Activated T-cell treated with anti-CD3 and anti-CD28 coated beads for 24 hours (primary cell): ENCODE results near the gene TTYH2.
A peak's percentile ranks its signal among the peaks of the same experiment; 100 is the strongest.

ENCODE experiments used
- DNase-seq: peaks from one replicate; pipeline ENCODE4 v3.0.0-alpha.2; 2020; ENCODE audit warnings: low read depth

The TTYH2 gene

DNA sequence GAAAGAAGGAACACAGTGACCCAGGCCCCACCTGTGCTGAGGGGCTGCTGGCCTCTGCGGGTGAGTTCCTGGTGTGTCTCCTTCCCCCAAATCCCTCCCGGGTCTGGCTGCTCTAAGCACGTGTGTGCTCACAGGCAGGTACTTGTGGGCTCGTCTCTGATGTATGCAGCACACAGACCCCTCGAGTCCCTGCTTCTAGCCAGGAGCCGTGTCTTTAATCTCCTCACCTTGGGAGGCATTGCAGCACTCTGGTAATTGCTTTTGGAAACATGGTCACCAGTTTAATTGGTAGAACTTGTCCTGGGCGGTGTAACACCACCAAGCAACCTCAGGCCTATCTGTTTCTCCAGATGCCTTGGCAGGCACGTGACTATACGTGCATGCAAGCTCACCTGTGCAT, 18.7 kb upstream of the TTYH2 start:
- no peak for DNase-seq

DNA sequence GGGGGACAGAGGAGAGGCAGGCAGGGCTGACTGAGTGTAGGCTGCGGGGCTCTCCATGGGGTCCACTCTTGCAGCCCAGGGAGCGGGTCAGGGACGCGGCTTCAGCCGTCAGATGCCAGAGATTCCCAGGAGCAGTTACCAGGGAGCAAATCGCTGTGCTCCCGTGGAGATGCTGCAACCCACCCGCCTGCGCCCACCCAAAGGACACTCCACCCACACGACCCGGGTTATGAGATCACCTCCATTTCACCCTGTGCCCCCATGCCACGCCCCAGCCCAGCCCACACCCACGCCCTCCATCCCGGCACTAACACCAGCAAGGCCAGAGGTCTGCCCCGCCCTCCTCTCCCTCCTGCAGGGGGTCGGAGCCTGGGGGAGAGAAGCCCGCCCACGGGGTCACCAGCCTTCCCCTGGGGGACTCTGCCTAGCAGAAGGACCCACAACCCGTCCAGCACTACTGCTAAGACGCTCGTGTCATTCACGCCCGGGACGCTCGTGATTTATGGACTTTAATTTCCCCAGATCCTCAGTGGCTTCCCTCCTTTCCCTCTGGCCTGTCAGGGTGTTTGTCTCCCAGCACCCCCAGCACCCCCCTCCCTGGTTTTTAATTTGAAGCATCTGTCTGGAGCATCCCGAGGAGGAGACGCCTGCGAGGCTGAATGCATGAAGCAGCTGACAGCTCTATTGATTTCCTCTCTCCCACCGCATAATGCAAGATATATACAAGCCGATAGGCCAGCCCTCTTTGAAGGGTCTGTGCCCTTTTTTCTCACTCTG, 16.6 kb upstream of the TTYH2 start:
- DNase-seq, result no peak

DNA sequence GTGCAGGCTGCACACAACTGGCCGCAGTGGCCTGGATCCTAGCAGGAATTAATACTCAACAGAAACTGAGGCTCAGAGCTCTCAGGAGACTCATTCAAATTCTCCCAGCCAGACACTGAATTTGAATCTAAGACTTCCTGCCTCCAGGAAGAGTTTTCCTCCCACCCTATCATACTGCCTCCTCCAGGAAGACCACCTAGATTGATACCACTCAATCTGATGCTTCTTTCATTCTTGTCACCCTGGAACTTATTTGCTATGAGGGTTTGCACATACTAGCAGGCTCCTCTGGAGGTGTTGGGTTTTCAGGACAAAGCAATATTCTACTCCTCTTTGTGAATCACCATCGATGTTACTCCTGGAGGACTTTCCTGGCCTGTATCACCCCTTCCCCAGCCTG, 15.6 kb upstream of the TTYH2 start:
- no peak for DNase-seq

DNA sequence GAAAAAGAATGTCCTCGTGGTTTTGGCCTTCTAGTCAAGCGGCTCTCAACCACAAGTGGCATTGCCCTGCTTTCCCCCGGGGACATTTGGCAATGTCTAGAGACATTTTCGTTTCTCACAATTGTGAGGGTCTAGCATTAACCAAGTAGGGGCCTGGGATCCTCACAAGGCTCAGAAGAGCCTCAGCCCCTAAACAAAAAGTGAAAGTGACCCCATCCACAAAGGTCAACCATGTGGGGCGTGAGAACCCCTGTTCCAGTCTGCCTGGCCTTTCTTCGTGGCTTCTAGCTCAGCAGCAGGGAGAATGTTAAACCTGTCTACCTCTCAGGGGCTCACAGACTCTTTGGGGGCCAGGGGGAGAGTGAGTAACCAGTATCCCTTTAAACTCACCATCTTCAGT, 14.7 kb upstream of the TTYH2 start:
- no peak for DNase-seq

DNA sequence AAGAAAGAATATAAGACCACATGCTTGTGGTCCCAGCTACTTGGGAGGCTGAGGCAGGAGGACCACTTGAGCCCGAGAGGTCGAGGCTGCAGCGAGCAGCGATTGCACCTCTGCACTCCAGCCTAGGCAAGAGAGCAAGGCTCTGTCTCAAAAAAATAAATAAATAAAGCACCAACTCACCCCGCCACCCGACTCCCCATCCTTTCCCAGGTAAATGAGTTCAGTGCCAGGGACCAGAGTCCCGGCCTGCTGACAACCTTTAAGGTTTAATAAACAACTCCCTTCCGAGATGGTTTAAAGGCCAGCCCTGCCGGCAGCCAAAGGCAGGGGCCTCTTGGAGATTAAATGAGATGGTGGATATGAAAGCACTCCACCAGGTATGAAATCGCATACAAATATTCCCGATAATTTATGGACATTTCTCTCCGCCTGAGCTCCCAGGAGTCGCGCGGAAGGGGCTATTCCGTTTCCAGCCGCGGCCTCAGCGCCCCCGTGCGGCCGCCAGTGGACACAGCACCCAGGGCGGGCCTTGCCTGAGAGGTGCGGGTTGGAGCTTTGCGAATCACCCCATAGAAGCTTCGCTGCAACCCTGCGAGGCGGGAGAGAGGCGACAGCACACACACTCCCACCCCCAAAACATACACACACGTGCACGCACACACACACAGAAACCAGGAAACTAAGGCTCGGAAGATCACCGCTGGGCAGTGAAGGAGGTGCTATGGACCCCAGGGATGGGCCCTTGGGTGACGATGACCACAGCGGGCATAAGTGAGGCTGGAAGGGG, 13.9 kb upstream of the TTYH2 start:
- DNase-seq, result peak; percentile 62

DNA sequence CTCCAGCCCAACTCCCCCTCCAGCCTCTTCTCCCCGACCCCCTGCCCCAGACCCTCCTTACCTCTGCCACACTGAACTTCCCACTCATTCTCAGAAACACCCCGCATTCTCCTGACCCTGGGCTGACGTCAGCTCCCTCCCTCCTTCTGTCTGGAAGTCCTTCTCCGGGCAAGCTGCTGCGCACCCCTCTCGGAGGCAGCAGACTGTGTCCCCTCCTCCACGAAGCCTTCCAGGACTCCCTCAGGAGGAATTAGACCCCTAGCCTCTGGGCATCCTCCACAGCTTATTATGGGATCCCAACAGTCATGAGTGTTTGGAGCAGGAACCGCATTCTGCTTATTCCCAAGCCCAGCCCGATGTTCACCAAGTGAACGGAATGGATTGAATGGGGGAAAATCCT, 13.3 kb upstream of the TTYH2 start:
- DNase-seq, result no peak

DNA sequence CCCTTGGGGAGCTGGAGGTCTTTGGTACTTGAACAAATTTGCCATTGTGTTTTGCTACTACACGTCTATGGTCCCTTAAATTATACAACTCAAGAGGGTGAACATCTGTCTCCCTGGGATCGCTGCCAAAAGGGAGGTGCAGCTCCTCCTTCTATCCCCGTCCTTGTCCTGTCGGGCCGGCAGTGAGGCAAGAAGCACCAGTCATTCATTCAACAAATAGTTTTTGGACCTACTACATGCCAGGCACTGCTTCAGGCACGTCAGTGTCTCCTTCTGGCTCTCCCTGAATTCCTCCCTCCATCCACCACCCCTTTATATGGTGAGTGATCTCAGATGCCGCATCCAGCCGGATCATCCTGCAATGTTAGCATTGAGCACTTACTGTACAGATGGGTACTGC, 12.1 kb upstream of the TTYH2 start:
- DNase-seq, result no peak

DNA sequence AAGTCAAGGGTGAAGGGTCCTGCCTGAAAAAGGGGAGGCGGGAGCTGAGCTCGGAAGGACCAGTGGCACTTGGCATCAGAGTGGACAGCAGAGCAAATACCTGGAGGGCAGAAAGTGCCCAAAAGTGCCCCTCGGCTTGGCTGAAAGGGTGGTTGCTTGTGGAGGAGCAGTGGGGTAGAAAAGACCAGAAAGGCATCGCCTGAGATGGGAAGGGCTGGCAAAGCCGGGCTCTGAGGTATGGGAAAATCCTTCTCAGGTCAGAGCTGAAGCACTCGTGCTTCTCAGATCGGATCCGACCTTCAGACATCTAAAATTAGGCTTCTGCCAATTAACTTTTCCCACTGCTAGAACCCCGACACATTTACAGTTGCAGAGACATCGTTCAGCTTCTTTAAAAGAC, 11.4 kb upstream of the TTYH2 start:
- DNase-seq, result no peak

DNA sequence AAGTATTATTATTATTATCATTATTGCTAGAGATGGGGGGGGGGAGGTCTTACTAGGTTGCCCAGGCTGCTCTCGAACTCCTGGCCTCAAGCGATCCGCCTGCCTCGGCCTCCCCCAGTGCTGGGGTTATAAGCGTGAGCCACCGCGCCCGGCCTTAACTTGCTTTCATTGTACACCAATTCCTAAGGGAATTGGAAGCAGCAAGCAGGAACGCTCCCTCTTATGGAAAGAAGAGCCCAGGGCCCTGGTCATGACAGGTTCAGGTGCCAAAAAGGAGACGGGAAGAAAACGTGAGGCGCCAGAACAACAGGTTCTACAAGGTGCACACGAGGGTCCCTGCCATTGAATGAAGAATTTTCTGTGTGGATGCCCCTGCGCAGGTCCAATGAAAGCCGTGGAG, 10.4 kb upstream of the TTYH2 start:
- DNase-seq, result no peak

DNA sequence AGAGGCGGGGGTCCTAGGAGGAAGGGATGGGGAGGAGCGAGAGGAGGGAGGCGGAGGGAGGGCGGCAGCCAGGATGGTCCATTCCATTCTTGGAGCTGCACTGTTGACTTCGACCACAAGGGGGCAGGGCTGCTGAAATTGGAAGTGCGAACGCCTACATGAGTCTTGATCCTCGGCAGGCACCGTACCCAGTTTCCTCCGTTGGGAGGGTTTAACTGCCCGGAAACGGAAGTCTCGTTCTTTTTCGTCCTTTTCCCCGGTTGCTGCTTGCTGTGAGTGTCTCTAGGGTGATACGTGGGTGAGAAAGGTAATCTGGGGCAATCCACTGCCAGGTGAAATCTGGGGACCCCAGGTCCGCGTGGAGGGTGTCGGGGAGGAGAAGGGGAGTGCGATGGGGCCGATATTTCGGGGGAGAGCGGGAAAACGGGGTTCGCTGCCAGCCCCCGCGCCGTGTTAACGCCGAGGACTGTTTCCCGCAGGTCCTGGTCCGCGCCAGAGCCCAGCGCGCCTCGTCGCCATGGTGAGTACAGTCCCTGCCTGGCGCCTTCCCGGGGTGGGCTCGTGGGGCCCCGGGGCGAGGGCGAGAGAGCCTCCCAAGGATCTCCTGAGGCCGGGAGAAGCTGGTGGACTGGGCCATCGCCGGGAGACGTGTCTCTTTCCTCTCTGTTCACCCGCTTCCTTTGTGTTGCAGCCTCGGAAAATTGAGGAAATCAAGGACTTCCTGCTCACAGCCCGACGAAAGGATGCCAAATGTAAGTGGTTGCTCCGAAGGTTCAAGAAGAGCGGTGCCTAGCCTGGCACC, 9.7 kb upstream of the TTYH2 start, which contains the start of gene RPL38:
Gene RPL38 (plus strand): TSS at position 240 of the 802 bp plus-strand sequence. CDS start 278 bp downstream, at position 518.
- peak; percentile 95 for DNase-seq

DNA sequence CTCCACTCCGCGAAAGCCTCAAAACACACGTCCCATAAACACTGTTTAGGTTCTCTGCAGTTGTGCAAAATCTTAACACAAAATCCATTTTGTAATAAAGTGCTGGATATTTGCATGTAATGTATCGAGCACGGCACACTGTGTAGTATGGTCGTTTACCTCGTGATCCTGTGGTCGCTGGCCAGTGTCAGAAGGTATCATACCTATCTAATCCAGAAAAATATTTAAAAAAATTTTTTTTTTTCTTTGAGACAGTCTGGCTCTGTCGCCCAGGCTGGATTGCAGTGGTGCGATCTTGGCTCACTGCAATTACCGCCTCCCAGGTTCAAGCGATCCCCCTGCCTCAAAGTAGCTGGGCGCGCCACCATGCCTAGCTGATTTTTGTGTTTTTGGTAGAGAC, 8.9 kb upstream of the TTYH2 start:
- no peak for DNase-seq

DNA sequence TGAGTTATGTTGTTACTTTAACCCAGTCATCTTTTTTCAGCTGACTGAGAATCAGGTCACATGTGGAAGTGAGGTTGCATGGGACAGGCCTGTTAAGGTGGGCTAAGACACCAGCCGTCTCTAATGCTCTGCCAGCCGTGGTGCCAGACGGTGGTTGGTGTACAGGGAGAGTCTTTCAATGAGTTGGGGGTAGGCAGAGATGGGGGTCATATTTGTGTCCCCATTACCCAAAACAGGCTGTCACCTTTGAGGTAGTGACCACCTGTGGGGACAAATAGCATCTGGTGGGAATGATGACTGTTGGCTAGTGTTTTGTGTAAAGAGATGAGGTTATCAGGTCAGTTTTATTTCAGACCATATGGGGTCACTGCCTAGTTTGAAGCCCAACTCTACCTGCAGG, 8.1 kb upstream of the TTYH2 start:
- DNase-seq, result no peak

DNA sequence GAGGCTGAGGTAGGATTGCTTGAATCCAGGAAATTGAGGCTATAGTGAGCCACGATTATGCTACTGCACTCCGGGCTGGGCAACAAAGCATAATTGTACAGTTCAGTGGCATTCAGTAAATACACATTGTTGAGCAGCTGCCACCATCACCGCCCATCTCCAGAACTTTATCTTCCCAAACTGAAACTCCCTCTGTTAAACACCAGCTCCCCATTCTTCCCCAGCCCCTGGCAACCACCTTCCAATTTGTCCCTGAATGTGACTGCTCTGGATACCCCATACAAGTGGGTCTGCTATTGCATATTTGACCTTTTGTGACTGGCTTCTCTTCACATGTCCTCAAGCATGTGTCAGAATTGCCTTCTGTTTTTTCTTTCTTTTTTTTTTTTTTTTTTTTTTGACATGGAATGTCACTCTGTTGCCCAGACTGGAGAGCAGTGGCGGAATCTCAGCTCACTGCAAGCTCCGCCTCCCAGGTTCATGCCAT, 7.0 kb upstream of the TTYH2 start:
- no peak for DNase-seq

DNA sequence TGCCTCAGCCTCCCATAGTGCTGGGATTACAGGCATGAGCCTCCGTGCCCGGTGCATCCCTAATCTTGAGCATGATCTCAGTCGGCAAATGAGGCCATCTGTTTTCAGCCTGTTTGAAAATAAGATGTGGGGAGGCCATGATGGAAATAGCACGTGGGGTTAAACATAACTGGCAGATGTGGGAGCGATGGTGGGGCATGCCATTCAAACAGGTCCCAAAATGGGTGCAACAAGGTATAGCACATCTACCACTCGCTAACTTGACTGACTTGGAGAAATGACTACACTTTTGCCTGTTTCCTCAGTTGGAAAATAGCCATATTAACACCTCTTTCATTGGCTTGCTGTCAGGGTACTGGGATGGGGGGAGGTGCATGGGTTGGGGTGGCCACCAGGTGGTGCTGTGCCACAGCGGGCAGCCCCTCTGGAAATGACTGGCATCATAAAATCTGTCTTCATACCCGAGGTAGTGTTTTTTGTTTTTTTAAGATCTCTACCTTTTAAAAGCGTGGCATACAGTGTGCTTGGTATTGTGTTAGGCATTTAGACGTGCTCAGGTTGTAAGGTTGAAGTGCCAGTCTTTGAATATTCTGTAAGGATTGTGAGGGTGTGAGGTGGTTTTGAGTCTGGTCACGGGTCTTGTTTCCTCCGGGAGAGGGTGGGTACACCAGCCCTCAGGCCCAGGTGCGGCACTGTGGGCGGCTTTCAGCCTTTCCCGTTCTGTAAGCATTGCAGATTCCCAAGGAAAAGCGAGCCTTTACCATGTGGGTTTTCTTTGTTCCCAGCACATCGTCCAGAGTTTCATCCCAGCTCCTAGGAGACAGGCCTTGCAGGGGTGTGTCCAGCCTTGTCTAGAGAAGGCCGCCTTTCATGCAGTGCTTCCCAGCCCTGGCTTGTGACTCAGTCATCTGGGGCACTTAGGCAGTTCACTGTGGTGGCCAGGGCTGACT, 2.9 kb upstream of the TTYH2 start:
- DNase-seq, result peak; percentile 71

DNA sequence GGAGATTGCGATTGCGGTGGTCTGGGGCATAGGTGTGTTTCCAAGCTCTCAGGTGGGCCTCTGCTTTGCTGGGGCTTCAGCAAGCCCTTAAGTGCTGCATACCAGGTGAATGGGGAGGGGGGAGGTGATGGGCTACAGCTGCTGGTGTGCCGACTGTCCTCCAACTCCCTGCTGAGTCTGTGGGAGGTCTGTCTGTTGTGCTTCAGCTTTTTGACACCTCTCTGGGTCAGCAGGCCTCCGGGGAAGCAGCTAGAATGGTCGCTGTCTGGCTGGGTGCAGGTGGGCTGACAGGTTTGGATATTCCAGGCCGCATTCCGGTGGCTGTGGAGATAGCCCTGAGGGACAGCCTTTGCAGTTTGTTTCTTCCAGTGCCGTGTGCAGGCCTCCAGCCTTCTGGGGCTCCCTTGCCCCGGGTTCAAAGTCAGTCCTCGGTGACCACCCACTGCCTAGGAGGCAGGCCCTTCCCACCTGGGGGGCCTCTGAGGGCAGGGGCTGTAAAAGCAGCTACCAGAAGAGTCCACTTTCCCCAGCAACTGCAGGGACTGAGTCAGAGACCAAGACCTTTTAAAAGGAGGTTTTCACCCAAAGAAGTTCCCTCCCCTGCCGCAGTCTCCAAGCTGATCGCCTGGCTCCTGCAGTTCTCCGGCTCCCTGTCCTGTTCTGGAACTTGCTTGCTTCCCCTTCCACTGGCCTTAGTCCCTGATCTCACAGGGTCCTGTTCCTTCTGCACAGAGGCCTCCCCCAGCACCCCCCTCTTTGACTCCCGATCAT, 2.0 kb upstream of the TTYH2 start:
- DNase-seq, result no peak

DNA sequence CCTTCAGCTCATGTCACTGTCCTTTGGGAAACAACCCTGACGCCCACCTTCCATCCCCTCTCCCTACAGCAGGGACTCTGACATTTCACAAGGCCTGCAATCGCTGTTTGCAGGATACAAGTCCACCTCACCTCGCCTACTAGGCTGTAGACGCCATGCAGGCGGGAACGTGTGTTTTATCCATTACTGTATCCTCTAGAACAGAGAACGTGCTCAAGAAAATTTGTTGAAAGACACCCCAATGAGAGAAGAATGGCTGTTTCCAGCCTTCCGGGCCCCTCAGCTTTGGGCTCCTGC, 1.5 kb upstream of the TTYH2 start:
- no peak for DNase-seq

DNA sequence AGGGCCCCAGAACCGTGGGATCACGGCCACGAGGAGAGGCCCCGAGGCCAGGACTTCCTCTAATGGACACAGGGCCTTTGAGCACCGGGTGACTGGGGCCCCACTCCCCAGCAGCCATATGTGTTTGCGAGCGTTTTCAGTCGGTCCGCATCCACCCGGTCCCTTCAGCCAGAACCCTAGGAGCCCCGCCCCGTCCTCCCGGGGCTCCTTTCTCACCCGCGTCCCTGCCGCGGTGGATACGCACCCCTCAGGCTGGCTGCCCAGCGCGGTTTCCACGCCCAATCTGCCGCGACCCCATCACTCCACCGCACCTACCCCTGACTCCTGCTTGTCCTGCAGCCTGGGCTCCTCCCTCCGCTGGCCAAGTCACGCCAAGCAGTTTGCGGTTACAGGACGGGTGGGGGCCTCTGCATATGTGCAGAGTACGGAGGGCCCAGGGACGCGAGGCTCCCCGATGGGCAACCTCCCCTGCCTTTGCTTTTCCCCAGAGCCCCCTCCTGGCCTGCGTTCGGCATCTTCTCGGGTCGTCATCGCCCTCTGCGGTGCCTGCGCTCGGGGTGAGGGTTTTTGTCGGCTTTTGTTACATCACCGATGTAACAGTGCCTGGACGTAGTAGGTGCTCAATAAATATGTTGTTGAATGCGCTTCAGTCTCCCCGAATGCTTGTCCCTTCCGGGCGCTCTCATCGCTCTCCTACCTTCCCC, 1.0 kb upstream of the TTYH2 start:
- DNase-seq, result no peak

DNA sequence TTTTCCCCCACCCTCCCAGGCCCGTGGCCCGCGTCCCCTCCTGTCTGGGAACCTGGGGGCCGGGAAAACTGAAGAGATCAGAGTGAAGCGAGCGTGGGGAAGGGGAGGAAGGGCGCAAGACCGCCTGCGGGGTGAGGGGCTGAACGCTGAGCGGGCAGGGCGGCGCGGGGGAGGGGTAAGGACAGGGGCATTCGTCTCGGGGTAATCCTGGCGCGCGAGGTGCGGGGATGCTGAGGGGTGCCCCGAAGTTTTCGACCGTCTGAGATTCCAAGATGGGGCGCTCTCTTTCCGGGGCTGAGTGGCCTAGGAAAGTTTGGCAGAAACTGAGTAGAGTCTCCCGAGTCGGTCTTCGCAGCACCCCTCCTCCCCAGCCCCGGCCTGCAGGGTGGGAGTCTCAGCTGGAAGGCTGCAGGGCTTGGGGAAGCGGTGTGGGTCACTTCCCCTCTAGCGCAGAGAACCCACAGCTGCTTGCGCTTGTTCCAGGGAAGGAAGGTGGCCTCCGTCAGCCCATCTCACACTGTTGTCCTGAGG, 555 bp downstream of the TTYH2 start:
- no peak for DNase-seq

DNA sequence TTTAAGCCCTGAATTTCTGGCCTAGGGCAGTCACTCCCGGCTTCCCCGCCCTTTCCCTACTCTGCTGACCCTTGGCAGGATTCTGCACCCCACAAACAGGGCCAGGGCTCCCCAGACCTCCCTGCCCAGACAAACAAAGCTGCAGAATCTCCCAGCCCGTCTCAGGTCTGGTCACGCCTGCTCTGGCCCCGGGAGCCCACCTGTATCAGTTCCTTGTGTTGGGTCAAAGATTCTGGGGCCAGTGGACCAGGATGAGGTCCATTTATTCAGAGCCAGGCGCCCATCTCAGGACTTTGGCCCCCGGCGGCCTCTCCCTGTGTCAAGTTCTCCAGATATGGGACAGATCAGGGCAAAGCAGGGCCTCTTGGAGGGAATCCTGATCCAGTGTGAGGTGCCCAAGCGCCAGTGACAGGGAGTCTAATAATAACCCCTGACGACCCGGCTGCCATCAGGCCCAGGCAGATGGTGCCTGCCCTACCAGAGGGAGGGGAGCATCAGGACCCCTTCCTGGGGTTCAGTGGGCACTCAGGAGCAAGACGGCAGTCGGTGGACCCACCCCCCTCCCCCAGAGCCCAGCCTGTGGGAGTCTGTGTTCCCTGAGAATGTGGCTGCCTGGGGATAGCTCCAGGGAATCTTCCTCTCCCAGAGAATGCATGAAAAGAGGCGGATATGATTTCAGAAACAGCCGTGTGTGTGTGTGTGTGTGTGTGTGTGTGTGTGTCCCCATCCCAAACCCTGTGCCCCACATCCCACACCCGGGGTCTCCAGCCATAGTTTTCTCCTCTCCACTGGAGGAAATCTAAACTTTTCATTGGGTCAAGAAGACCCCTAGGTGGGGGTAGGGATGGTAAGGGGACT, 1.3 kb downstream of the TTYH2 start:
- DNase-seq, result no peak
